Retinal pigment epithelial cell (primary cell): ENCODE results near the gene THUMPD1.
"Not testable (repeated sequence)": the region's sequence is repeated elsewhere in the genome, so short reads cannot be mapped to it uniquely, and the experiment has no call there.

Experiments used
- DNase-seq: peaks from one replicate; pipeline ENCODE4 v3.0.0-alpha.2; 2010; ENCODE audit warnings: low read depth
- H3K4me3 ChIP-seq: 2 replicates; pipeline ENCODE4 v1.5.1; 2011; ENCODE audit warnings: mild to moderate bottlenecking, low read length, control low read depth, moderate library complexity
- TF ChIP-seq, protein P1 (sequence below): conservative IDR thresholded peaks from 2 replicates; pipeline ENCODE4 v1.5.1; 2011; ENCODE audit warnings: low read depth, low read length, control low read depth, inconsistent platforms

The THUMPD1 gene

DNA sequence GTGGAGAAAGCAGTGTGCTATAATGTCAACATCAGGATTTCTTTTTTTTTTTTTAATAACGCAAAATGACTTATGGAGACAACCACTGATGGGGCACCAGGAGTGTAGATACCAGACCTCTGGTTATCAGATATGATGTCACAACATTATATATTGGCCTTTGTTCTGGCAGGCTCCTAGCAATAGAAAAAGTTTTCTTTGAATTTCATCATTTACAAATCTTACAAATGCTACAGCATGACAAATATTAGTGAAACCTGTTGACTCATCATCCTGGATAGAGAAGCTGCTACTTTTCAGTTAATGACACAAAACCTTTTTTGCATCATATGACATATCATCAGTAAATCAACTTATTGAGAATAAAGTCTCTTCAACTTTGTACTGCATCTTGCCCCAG is 6.1 kb downstream of the THUMPD1 start:
- DNase-seq: no peak

DNA sequence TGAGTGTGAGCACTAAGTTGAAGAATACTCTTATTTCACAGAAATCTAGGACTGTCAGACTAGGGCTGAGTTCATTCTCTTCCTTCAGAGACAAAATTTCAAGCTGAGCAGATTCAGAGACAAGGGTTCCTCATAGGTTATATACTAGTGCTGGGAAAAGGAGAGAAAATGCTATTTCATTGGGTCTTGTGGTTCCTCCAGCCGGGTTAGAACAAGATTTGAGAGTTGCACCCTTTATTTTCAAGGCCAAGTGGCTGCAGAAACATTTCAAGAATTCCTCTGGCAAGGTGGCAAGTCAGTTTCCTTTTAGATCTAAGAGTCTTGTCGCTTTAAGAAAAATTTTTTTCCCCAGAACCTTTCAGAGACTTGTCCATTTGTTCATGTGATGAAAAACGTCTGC is 6.8 kb downstream of the THUMPD1 start:
- H3K4me3 ChIP-seq: no peak overlapping the region
- no peak for DNase-seq
- TF ChIP-seq, protein P1, sequence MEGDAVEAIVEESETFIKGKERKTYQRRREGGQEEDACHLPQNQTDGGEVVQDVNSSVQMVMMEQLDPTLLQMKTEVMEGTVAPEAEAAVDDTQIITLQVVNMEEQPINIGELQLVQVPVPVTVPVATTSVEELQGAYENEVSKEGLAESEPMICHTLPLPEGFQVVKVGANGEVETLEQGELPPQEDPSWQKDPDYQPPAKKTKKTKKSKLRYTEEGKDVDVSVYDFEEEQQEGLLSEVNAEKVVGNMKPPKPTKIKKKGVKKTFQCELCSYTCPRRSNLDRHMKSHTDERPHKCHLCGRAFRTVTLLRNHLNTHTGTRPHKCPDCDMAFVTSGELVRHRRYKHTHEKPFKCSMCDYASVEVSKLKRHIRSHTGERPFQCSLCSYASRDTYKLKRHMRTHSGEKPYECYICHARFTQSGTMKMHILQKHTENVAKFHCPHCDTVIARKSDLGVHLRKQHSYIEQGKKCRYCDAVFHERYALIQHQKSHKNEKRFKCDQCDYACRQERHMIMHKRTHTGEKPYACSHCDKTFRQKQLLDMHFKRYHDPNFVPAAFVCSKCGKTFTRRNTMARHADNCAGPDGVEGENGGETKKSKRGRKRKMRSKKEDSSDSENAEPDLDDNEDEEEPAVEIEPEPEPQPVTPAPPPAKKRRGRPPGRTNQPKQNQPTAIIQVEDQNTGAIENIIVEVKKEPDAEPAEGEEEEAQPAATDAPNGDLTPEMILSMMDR: no peak

More for the DNA sequence above, 6.1 kb downstream of the THUMPD1 start:
- H3K4me3 ChIP-seq: no peak overlapping the region
- TF ChIP-seq, protein P1: no peak

DNA sequence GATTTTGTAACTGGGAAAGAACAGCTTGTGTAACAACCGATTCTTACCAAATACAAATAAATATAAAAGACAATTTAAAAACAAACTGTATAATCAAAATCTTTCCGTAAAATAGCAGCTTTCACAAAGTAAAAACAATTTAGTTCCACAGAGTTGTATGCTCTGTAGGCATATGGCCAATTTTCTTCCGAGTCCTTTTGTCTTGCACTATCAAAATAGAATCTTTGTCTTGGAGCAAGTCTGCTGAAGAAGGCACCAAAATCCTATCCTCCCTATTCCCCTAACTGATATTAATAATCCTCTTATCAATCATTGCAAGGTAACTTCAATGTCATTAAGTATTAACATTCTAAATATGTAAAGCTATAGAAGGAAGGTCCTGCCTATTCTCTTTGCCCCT is 7.6 kb downstream of the THUMPD1 start:
- DNase-seq: no peak
- no peak overlapping the region for H3K4me3 ChIP-seq
- TF ChIP-seq, protein P1: no peak

DNA sequence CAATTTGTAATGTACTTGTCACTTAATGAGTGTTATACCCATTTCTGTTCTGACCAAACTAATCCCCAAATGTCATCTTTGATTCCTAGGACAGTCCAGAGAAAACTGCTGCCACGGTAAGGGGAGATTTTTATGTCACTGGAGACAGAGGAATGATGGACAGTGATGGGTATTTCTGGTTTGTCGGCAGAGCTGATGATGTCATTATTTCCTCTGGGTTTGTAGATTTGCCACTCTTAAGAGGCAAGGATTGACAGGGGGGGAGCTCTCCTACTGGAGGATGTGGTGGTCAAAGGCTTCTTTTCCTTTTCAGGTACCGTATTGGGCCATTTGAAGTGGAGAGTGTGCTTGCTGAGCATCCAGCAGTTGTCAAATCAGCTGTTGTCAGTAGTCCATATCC is 12.5 kb downstream of the THUMPD1 start:
- TF ChIP-seq, protein P1: no peak
- no peak for DNase-seq
- H3K4me3 ChIP-seq: no peak overlapping the region

GRCh38 chr16:20727181-20727580 is 14.4 kb downstream of the THUMPD1 start:
- no peak overlapping the region for H3K4me3 ChIP-seq
- no peak for DNase-seq
- TF ChIP-seq, protein P1: no peak

GRCh38 chr16:20726661-20727060 is 15.0 kb downstream of the THUMPD1 start:
- DNase-seq: no peak
- TF ChIP-seq, protein P1: no peak
- H3K4me3 ChIP-seq: no peak overlapping the region

GRCh38 chr16:20720251-20720650 is 21.4 kb downstream of the THUMPD1 start:
- no peak overlapping the region for H3K4me3 ChIP-seq
- TF ChIP-seq, protein P1: no peak
- DNase-seq: no peak

- DNase-seq, H3K4me3 ChIP-seq: not testable (repeated sequence)
Observed at GRCh38 chr16:20717718-20718117, 23.9 kb downstream of the THUMPD1 start.
